ENCODE data around the gene MALT1.

GRCh38 chr18:58738322-58738721, 67.1 kb downstream of the MALT1 start:
- TF ChIP-seq, protein P1, sequence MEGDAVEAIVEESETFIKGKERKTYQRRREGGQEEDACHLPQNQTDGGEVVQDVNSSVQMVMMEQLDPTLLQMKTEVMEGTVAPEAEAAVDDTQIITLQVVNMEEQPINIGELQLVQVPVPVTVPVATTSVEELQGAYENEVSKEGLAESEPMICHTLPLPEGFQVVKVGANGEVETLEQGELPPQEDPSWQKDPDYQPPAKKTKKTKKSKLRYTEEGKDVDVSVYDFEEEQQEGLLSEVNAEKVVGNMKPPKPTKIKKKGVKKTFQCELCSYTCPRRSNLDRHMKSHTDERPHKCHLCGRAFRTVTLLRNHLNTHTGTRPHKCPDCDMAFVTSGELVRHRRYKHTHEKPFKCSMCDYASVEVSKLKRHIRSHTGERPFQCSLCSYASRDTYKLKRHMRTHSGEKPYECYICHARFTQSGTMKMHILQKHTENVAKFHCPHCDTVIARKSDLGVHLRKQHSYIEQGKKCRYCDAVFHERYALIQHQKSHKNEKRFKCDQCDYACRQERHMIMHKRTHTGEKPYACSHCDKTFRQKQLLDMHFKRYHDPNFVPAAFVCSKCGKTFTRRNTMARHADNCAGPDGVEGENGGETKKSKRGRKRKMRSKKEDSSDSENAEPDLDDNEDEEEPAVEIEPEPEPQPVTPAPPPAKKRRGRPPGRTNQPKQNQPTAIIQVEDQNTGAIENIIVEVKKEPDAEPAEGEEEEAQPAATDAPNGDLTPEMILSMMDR (IDR thresholded peaks at IDR 0.05): no peak
- no peak for TF ChIP-seq POLR2A (IDR thresholded peaks at IDR 0.05)

All from lower leg skin (tissue), 3 donors.